H9 (cell line): ENCODE data around the gene ZHX3. TPM values are rescaled to one million over a fixed set of nuclear protein-coding genes. Genes with fewer than 3 reads are reported as not detected.

Experiments
- DNase-seq: peaks from one replicate; pipeline ENCODE4 v3.0.0-alpha.2; 2017
- H2AFZ ChIP-seq: one replicate; pipeline ENCODE4 v1.6.1; 2013; ENCODE audit warnings: mild to moderate bottlenecking, low read length, control low read depth, moderate library complexity
- H2AK5ac ChIP-seq: 2 replicates; pipeline ENCODE4 v1.6.1; 2013; ENCODE audit warnings: low read length, control low read depth, mixed read lengths; ENCODE audit not compliant: insufficient read length
- H2BK120ac ChIP-seq: one replicate; pipeline ENCODE4 v1.6.1; 2013; ENCODE audit warnings: low read depth, mild to moderate bottlenecking, low read length, control low read depth, inconsistent platforms; ENCODE audit not compliant: poor library complexity, severe bottlenecking
- H2BK12ac ChIP-seq: 2 replicates; pipeline ENCODE4 v1.6.1; 2013; ENCODE audit warnings: low read length, control low read depth, mixed read lengths, low read depth; ENCODE audit not compliant: insufficient read length
- H2BK15ac ChIP-seq: 2 replicates; pipeline ENCODE4 v1.6.1; 2013; ENCODE audit warnings: low read depth, low read length, control low read depth
- H2BK20ac ChIP-seq: one replicate; pipeline ENCODE4 v1.6.1; 2013; ENCODE audit warnings: low read depth, mild to moderate bottlenecking, low read length, control low read depth, inconsistent platforms; ENCODE audit not compliant: poor library complexity, severe bottlenecking
- H2BK5ac ChIP-seq: 2 replicates; pipeline ENCODE4 v1.6.1; 2013; ENCODE audit warnings: low read length, control low read depth, mixed read lengths; ENCODE audit not compliant: insufficient read length
- H3K14ac ChIP-seq: 2 replicates; pipeline ENCODE4 v1.6.1; 2013; ENCODE audit warnings: low read length, control low read depth; ENCODE audit not compliant: insufficient read depth
- H3K18ac ChIP-seq: 2 replicates; pipeline ENCODE4 v1.6.1; 2013; ENCODE audit warnings: low read depth, mild to moderate bottlenecking, mixed read lengths, low read length, control low read depth; ENCODE audit not compliant: insufficient read length
- H3K23ac ChIP-seq: 2 replicates; pipeline ENCODE4 v1.6.1; 2013; ENCODE audit warnings: low read length, control low read depth, mixed read lengths, low read depth; ENCODE audit not compliant: insufficient read length
- H3K23me2 ChIP-seq: 2 replicates; pipeline ENCODE4 v1.6.1; 2013; ENCODE audit warnings: low read depth, mild to moderate bottlenecking, mixed read lengths, low read length, control low read depth; ENCODE audit not compliant: insufficient read length, poor library complexity, severe bottlenecking
- H3K27ac ChIP-seq: 2 replicates; pipeline ENCODE4 v1.5.1; 2013; ENCODE audit warnings: low read length, control low read depth, mixed read lengths, low read depth; ENCODE audit not compliant: insufficient read length
- H3K27me3 ChIP-seq: 2 replicates; pipeline ENCODE4 v1.6.1; 2013; ENCODE audit warnings: low read length, control low read depth, inconsistent platforms; ENCODE audit not compliant: insufficient read depth
- H3K4ac ChIP-seq: 2 replicates; pipeline ENCODE4 v1.6.1; 2013; ENCODE audit warnings: low read depth, mild to moderate bottlenecking, control low read depth, inconsistent platforms, low read length, moderate library complexity
- H3K4me1 ChIP-seq: 2 replicates; pipeline ENCODE4 v1.6.1; 2013; ENCODE audit warnings: low read length, control low read depth, inconsistent platforms; ENCODE audit not compliant: insufficient read depth
- H3K4me2 ChIP-seq: 2 replicates; pipeline ENCODE4 v1.6.1; 2013; ENCODE audit warnings: low read length, control low read depth, mixed read lengths; ENCODE audit not compliant: insufficient read length, insufficient read depth
- H3K56ac ChIP-seq: 2 replicates; pipeline ENCODE4 v1.6.1; 2013; ENCODE audit warnings: low read depth, mild to moderate bottlenecking, mixed read lengths, low read length, control low read depth; ENCODE audit not compliant: insufficient read length
- H3K79me1 ChIP-seq: 2 replicates; pipeline ENCODE4 v1.6.1; 2013; ENCODE audit warnings: low read depth, mild to moderate bottlenecking, moderate library complexity, low read length, control low read depth, inconsistent platforms; ENCODE audit not compliant: insufficient read depth, poor library complexity, severe bottlenecking
- H3K79me2 ChIP-seq: 2 replicates; pipeline ENCODE4 v1.6.1; 2013; ENCODE audit warnings: low read length, control low read depth, inconsistent platforms; ENCODE audit not compliant: insufficient read depth
- H3K9ac ChIP-seq: 2 replicates; pipeline ENCODE4 v1.6.1; 2013; ENCODE audit warnings: low read length, control low read depth, mixed read lengths; ENCODE audit not compliant: insufficient read length; ENCODE audit errors: extremely low read depth
- H3K9me3 ChIP-seq: one replicate; pipeline ENCODE4 v1.6.1; 2013; ENCODE audit warnings: low read depth, low read length, inconsistent platforms; ENCODE audit not compliant: control insufficient read depth
- H3T11ph ChIP-seq: one replicate; pipeline ENCODE4 v1.6.1; 2013; ENCODE audit warnings: mild to moderate bottlenecking, low read length, control low read depth, inconsistent platforms
- H4K20me1 ChIP-seq: one replicate; pipeline ENCODE4 v1.6.1; 2013; ENCODE audit not compliant: control insufficient read depth, insufficient read length, insufficient read depth
- H4K5ac ChIP-seq: 2 replicates; pipeline ENCODE4 v1.6.1; 2013; ENCODE audit warnings: low read depth, mild to moderate bottlenecking, mixed read lengths, low read length, control low read depth; ENCODE audit not compliant: insufficient read length
- H4K8ac ChIP-seq: replicated peaks from 2 replicates; pipeline ENCODE4 v1.6.1; 2013; ENCODE audit warnings: low read length, control low read depth, mixed read lengths, low read depth; ENCODE audit not compliant: insufficient read length
- H4K91ac ChIP-seq: 2 replicates; pipeline ENCODE4 v1.6.1; 2013; ENCODE audit warnings: low read depth, mild to moderate bottlenecking, moderate library complexity, mixed read lengths, low read length, control low read depth; ENCODE audit not compliant: insufficient read length
- H3K27ac Mint-ChIP-seq, 3 experiments: 2 replicates in 2 of 3; 3 replicates in 1 of 3; pipeline ENCODE4 v1.8.0; 2020 to 2021; ENCODE audit warnings: mixed read lengths in 3 of 3, mild to moderate bottlenecking in 1 of 3, moderate library complexity in 1 of 3
- H3K27me3 Mint-ChIP-seq: 2 replicates; pipeline ENCODE4 v1.8.0; 2021; ENCODE audit warnings: low read depth, mild to moderate bottlenecking, moderate library complexity, mixed read lengths
- H3K36me3 Mint-ChIP-seq, 3 experiments: 2 replicates in 2 of 3; 3 replicates in 1 of 3; pipeline ENCODE4 v1.8.0; 2020 to 2021; ENCODE audit warnings: low read depth in 3 of 3, mixed read lengths in 3 of 3; ENCODE audit not compliant: insufficient read depth in 1 of 3
- H3K4me1 Mint-ChIP-seq, 2 experiments: 2 replicates each; pipeline ENCODE4 v1.8.0; 2020; ENCODE audit warnings: mixed read lengths in 2 of 2
- H3K4me3 Mint-ChIP-seq, 2 experiments: 2 replicates in 1 of 2; 3 replicates in 1 of 2; pipeline ENCODE4 v1.8.0; 2020 to 2021; ENCODE audit warnings: mild to moderate bottlenecking in 2 of 2, mixed read lengths in 2 of 2, moderate library complexity in 1 of 2
- H3K9me3 Mint-ChIP-seq, 2 experiments: 2 replicates in 1 of 2; 3 replicates in 1 of 2; pipeline ENCODE4 v1.8.0; 2020; ENCODE audit warnings: mild to moderate bottlenecking in 2 of 2, mixed read lengths in 2 of 2, moderate library complexity in 1 of 2
- WGBS: extraction: QIAGEN DNeasy Blood & Tissue Kit; methylation state at CpG from one replicate; pipeline ENCODE4 v1.1.7; 2013; ENCODE audit warnings: missing lambda C conversion rate, low lambda C conversion rate, mixed read lengths; ENCODE audit not compliant: insufficient read length; ENCODE audit errors: extremely low coverage; 5-methylcytosine and 5-hydroxymethylcytosine counted together
- total RNA-seq: library from RNA; stranded (reverse); gene quantifications from 2 replicates; pipeline ENCODE4 v1.2.1, GENCODE V29; 2021
- TF ChIP-seq, protein P1 (sequence below): fragments of 200-600 bp; sonication (generic); conservative IDR thresholded peaks from 3 replicates; pipeline ENCODE4 v1.8.0; 2021; ENCODE audit warnings: antibody characterized with exemption, mild to moderate bottlenecking

ZHX3 gene
- total RNA-seq, 1 experiment from 2014 or later: 4.4 TPM

DNA sequence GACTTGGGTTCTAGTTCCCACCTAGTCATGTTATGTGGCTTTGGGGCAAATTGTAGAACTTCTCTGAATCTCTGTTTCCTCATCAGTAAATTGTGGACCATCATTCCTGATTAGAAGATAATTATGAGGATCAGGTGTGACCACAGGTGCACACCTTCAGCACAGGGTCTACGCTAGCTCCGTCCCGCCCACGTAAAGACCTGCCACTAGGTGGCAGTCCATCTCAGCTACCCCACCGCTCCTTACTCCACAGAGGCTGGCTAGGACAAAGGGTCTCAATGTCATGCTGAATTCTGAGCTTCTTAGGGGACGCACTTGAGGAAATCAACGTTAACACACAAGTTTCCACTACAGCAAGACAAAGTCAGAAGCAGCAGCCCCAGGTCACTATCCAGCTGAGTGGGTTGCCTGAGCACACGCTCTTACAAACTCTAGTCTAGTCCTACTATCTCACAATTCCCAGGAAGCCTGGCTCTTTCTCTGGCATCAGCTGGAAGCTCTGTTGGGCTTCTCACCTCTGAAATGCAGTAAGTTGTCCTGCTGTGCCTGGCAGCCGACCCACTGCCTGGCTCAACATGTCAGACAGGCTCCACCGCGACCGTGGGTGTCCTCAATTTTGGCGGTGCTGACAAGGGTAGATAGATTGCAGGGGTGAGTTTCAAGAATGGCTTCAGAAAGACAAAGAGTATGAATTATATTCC lies 182.2 kb downstream of the ZHX3 start:
- H3K27ac ChIP-seq: no peak overlapping the region

More for the DNA sequence above, 182.2 kb downstream of the ZHX3 start:
- no peak overlapping the region for H3K4ac ChIP-seq
- Mint-ChIP-seq H3K27me3 (peaks cover 10% of the 10 kb centered on the region), H3K4me3 (peak overlapping the region; percentile 77 to 91), H3K4me1 (peaks cover 33 to 34% of the 10 kb centered on the region in 2 experiments), H3K36me3 (peaks cover 3 to 14% (median 9%) of the 10 kb centered on the region in 3 experiments; a peak in 6 of 7 replicates), H3K27ac (peak overlapping the region in 1 of 3 experiments; percentile 51; a peak in 2 of 7 replicates), H3K9me3 (no peaks in the 10 kb centered on the region; a peak in 2 of 5 replicates)
- no peaks in the 10 kb centered on the region for H4K20me1 ChIP-seq
- H4K5ac ChIP-seq: no peak overlapping the region
- peaks cover 14% of the 10 kb centered on the region; the same call in 1 of the 2 replicates for H3K4me1 ChIP-seq
- no peaks in the 10 kb centered on the region for H3K27me3 ChIP-seq
- no peak overlapping the region for H3K9ac ChIP-seq
- H2BK12ac ChIP-seq: no peak overlapping the region
- H3K79me1 ChIP-seq: no peaks in the 10 kb centered on the region
- TF ChIP-seq, protein P1, sequence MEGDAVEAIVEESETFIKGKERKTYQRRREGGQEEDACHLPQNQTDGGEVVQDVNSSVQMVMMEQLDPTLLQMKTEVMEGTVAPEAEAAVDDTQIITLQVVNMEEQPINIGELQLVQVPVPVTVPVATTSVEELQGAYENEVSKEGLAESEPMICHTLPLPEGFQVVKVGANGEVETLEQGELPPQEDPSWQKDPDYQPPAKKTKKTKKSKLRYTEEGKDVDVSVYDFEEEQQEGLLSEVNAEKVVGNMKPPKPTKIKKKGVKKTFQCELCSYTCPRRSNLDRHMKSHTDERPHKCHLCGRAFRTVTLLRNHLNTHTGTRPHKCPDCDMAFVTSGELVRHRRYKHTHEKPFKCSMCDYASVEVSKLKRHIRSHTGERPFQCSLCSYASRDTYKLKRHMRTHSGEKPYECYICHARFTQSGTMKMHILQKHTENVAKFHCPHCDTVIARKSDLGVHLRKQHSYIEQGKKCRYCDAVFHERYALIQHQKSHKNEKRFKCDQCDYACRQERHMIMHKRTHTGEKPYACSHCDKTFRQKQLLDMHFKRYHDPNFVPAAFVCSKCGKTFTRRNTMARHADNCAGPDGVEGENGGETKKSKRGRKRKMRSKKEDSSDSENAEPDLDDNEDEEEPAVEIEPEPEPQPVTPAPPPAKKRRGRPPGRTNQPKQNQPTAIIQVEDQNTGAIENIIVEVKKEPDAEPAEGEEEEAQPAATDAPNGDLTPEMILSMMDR: peak; percentile 92
- no peak overlapping the region for H4K8ac ChIP-seq
- no peak overlapping the region for H2BK15ac ChIP-seq
- H2AK5ac ChIP-seq: no peak overlapping the region
- no peak overlapping the region for H2BK5ac ChIP-seq
- no peak overlapping the region for H3T11ph ChIP-seq
- no CpG with 5 or more reads among the region's 13 CpGs for WGBS
- H4K91ac ChIP-seq: no peak overlapping the region
- H3K79me2 ChIP-seq: peaks cover 22% of the 10 kb centered on the region; the same call in 1 of the 2 replicates
- H3K23ac ChIP-seq: no peak overlapping the region
- no peak overlapping the region for H2AFZ ChIP-seq
- H3K56ac ChIP-seq: no peak overlapping the region
- H3K23me2 ChIP-seq: peaks cover 20% of the 10 kb centered on the region
- H2BK120ac ChIP-seq: no peak overlapping the region
- no peak overlapping the region for H3K18ac ChIP-seq
- DNase-seq: peak; percentile 81
- H2BK20ac ChIP-seq: no peak overlapping the region
- H3K4me2 ChIP-seq: no peak overlapping the region
- H3K14ac ChIP-seq: no peak overlapping the region
- no peaks in the 10 kb centered on the region for H3K9me3 ChIP-seq
